Measurements from ENCODE around the gene MRPL23.

Gene MRPL23

GRCh38 chr11:1946812-1947484 lies at the start of gene MRPL23:
Gene MRPL23 (plus strand): TSS chr11:1947332. CDS start chr11:1947363, 31 bp downstream.
- no peak for DNase-seq

GRCh38 chr11:1899090-1899489 lies 48.0 kb upstream of the MRPL23 start:
- DNase-seq: no peak

GRCh38 chr11:1899686-1900085 lies 47.4 kb upstream of the MRPL23 start:
- no peak for DNase-seq

- DNase-seq: no peak
Observed at GRCh38 chr11:1906181-1906580, 41.0 kb upstream of the MRPL23 start.

GRCh38 chr11:1906611-1907423 lies 40.3 kb upstream of the MRPL23 start:
- DNase-seq: no peak

- no peak for DNase-seq
Observed at GRCh38 chr11:1908618-1909017, 38.5 kb upstream of the MRPL23 start.

GRCh38 chr11:1909524-1909923 lies 37.6 kb upstream of the MRPL23 start:
- no peak for DNase-seq

- DNase-seq: no peak
Observed at GRCh38 chr11:1912289-1912878, 34.7 kb upstream of the MRPL23 start.

GRCh38 chr11:1913271-1914060 lies 33.7 kb upstream of the MRPL23 start:
- no peak for DNase-seq

- DNase-seq: no peak
Observed at GRCh38 chr11:1915795-1916131, 31.4 kb upstream of the MRPL23 start.

GRCh38 chr11:1916132-1916985 lies 30.8 kb upstream of the MRPL23 start:
- DNase-seq: no peak

GRCh38 chr11:1916986-1917522 lies 30.1 kb upstream of the MRPL23 start:
- no peak for DNase-seq

- no peak for DNase-seq
Observed at GRCh38 chr11:1917523-1918435, 29.4 kb upstream of the MRPL23 start.

- no peak for DNase-seq
Observed at GRCh38 chr11:1918436-1919315, 28.5 kb upstream of the MRPL23 start.

GRCh38 chr11:1919391-1920127 lies 27.6 kb upstream of the MRPL23 start, which contains the start of gene TNNT3:
Gene TNNT3 (plus strand): TSS chr11:1919703. CDS start chr11:1922875, 3,172 bp downstream.
- no peak for DNase-seq

GRCh38 chr11:1920128-1920908 lies 26.8 kb upstream of the MRPL23 start:
- DNase-seq: no peak

- DNase-seq: no peak
Observed at GRCh38 chr11:1920909-1921573, 26.1 kb upstream of the MRPL23 start.
